GM12874 (cell line): ENCODE measurements around the gene RAB7B.
A peak's percentile ranks its signal among the peaks of the same experiment; 100 is the strongest.

Experiments used
- CTCF ChIP-seq: IDR thresholded peaks from 2 replicates; pipeline ENCODE4 v1.5.1; 2011; ENCODE audit warnings: low read depth, mild to moderate bottlenecking, control low read depth, low read length, moderate library complexity; ENCODE audit not compliant: insufficient read depth

The RAB7B gene

GRCh38 chr1:205980237-205980870, 22.8 kb downstream of the RAB7B start:
- TF ChIP-seq CTCF, result no peak

GRCh38 chr1:205979301-205979700, 23.9 kb downstream of the RAB7B start:
- TF ChIP-seq CTCF, result no peak

GRCh38 chr1:205978676-205979075, 24.5 kb downstream of the RAB7B start:
- no peak for TF ChIP-seq CTCF

- peak; percentile 93 for TF ChIP-seq CTCF
These were observed 25.7 kb downstream of the RAB7B start for GRCh38 chr1:205977402-205978014.

GRCh38 chr1:205976708-205977401, 26.3 kb downstream of the RAB7B start:
- no peak for TF ChIP-seq CTCF

GRCh38 chr1:205976036-205976435, 27.2 kb downstream of the RAB7B start:
- no peak for TF ChIP-seq CTCF

- TF ChIP-seq CTCF, result no peak
These were observed 27.7 kb downstream of the RAB7B start for GRCh38 chr1:205975387-205975998.
